Measurements from ENCODE around the gene SPSB1. TPM values are rescaled to one million over a fixed set of nuclear protein-coding genes. Genes with fewer than 3 reads are reported as not detected.

The SPSB1 gene
- total RNA-seq: 10 to 100 TPM in 1 of 5 experiments, 1 to 10 TPM in 4; 1.8 to 10.3 (median 1.9) TPM
- polyA plus RNA-seq: 1 to 10 TPM; 1.4 to 2.8 TPM
- total RNA-seq: 5.4 reads per million, percentile 25 among the genes with 10 or more reads in this experiment

DNA sequence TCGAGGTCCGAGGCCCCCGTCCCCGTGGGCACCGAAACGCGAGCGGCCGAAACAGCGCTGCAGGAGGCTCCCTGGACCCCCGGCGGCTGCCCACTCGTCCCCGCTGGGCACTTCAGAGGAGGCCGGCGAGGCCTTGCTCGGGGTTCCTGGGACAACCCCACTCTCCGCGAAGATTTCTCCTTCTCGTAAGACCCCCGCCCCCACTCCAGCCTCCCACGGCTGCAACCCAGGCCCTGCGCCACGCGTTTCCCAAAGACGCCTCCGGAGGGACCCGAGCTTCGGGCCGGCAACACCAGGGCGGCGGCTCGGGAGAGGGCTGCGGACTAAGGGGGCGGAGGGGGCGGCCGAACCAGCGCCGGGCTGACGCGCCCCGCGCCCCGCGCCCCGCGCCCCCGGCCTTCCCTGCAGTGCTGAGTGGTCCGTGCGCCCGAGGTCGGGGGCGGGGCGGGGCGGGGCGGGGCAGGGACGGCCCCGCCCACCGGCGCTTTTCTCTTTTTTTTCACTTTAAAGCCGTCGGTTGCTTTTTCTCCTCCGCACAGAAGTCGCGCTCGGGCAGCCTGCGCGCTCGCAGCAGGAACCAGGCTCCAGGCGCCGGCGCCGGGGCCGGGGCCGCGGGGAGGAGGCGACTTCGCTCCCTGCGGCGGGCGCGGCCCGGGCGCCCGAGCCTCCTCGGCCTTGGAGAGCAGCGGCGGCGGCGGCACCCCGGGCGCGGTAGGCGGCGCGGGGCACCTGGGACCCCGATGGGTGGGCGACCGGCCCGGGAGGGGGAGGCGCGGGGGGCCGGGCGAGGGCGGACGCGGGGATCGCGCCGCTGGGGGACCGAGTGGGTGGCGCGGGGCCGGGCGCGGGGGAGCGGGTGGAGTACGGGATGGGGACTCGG, at the start of gene SPSB1:
TSS of gene SPSB1 (plus strand) at position 534 of the 880 bp plus-strand sequence. CDS start 62,998 bp downstream, outside the sequence.
- ChIA-PET POLR2A (no interaction called here), CTCF (interaction anchor here (1.3 to 4.1 kb wide), 3 partner anchors 163 to 198 kb away, joined by 6 to 35 read pairs (median 11); no protein-coding TSS in a partner anchor)
- Histone ChIP-seq H3K9me3 (ENCODE audit: control insufficient read depth in 2 of 3, low read length in 3 of 3) (peaks cover 0 to 7% (median 0%) of the 10 kb centered on the region in 3 experiments), H3K36me3 (ENCODE audit: control insufficient read depth in 2 of 3, insufficient read depth in 3 of 3, low read length in 3 of 3) (no peaks in the 10 kb centered on the region), H3K27me3 (ENCODE audit: control insufficient read depth in 2 of 2, insufficient read depth in 2 of 2, low read length in 2 of 2) (no peaks in the 10 kb centered on the region), H3K4me1 (ENCODE audit: control insufficient read depth in 2 of 2, insufficient read depth in 2 of 2, low read length in 2 of 2) (peaks cover 6 to 19% of the 10 kb centered on the region in 2 donors), H3K4me3 (ENCODE audit: low read length) (peak within 1 kb of the TSS; percentile 55), H3K27ac (ENCODE audit: low read depth, low read length) (peak within 1 kb of the TSS; percentile 27)
- peaks cover 0 to 16% (median 5%) of the 10 kb centered on the region in 11 donors for H3K9me3 Mint-ChIP-seq
- H3K27ac Mint-ChIP-seq: peak within 1 kb of the TSS in 8 of 9 donors; percentile 21 to 81 (median 52)
- DNase-seq (peak; percentile 30 to 66 (median 56)), ATAC-seq (peak; percentile 81)
- intact Hi-C loops (cut with micrococcal nuclease): loop anchor here (1.0 to 5.0 kb wide), 7 partner anchors 58 to 295 kb away; partner anchors contain the start of genes GPR157 (in 1 of the 2), H6PD (in 1 of the 2) and TMEM201 (in 1 of the 2)
- H3K27me3 Mint-ChIP-seq: no peaks in the 10 kb centered on the region
- peaks cover 6 to 40% (median 32%) of the 10 kb centered on the region in 7 donors for H3K4me1 Mint-ChIP-seq
- peaks cover 0 to 8% (median 5%) of the 10 kb centered on the region in 5 donors for H3K36me3 Mint-ChIP-seq
- H3K4me3 Mint-ChIP-seq: peak within 1 kb of the TSS; percentile 34 to 86 (median 66)

- Histone ChIP-seq H3K27me3 (ENCODE audit: control insufficient read depth in 2 of 2, insufficient read depth in 2 of 2, low read length in 2 of 2) (no peaks in the 10 kb centered on the region), H3K36me3 (ENCODE audit: control insufficient read depth in 2 of 3, insufficient read depth in 3 of 3, low read length in 3 of 3) (peaks cover 0 to 24% (median 0%) of the 10 kb centered on the region in 3 experiments), H3K9me3 (ENCODE audit: control insufficient read depth in 2 of 3, low read length in 3 of 3) (no peaks in the 10 kb centered on the region), H3K4me3 (ENCODE audit: low read length) (no peak overlapping the region), H3K4me1 (ENCODE audit: control insufficient read depth in 2 of 2, insufficient read depth in 2 of 2, low read length in 2 of 2) (peaks cover 15 to 35% of the 10 kb centered on the region in 2 donors), H3K27ac (ENCODE audit: low read depth, low read length) (no peak overlapping the region)
- intact Hi-C loops (cut with micrococcal nuclease): loop anchor here in 1 of 2 donors (5.0 kb wide), 1 partner anchor 184 kb away; no protein-coding TSS in a partner anchor
- DNase-seq (no peak), ATAC-seq (no peak)
- ChIA-PET CTCF (no interaction called here), POLR2A (no interaction called here)
- no peaks in the 10 kb centered on the region for H3K9me3 Mint-ChIP-seq
- peak overlapping the region in 2 of 10 donors; percentile 40 to 59 for H3K4me3 Mint-ChIP-seq
- peak overlapping the region in 1 of 9 donors; percentile 52 for H3K27ac Mint-ChIP-seq
- H3K27me3 Mint-ChIP-seq: no peaks in the 10 kb centered on the region
- peaks cover 42 to 72% (median 47%) of the 10 kb centered on the region in 7 donors for H3K4me1 Mint-ChIP-seq
- peaks cover 0 to 25% (median 0%) of the 10 kb centered on the region in 5 donors for H3K36me3 Mint-ChIP-seq
Observed at GRCh38 chr1:9243066-9243739, 49.5 kb upstream of the SPSB1 start.

DNA sequence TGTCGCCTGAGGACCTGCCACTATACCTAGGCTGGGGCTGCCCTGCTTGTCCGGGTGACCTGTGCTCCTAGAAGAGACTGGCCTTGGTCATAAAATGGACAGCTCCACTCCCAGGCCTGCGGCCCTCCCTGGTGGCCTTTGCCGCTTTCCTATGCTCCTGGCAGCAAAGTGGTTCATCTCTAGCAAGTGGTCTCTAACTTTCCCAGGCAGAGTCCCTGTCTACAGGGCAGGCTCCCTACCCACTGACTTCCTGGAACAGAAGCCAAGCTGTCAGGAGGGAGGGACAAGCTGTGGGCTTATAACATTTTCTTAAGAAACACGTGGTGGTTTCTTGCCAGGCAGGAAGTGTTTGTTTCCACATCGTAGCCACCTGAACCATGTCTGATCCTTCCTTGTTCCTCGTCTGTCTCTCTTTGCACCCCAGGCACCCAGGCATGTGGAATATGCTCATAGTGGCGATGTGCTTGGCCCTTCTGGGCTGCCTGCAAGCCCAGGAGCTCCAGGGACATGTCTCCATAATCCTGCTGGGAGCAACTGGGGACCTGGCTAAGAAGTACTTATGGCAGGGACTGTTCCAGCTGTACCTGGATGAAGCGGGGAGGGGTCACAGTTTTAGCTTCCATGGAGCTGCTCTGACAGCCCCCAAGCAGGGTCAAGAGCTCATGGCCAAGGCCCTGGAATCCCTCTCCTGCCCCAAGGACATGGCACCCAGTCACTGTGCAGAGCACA, 48.0 kb upstream of the SPSB1 start:
- Mint-ChIP-seq H3K36me3 (peaks cover 0 to 27% (median 0%) of the 10 kb centered on the region in 5 donors), H3K27ac (peak overlapping the region in 4 of 9 donors; percentile 6 to 84 (median 60)), H3K4me3 (peak overlapping the region in 4 of 10 donors; percentile 20 to 66 (median 33)), H3K9me3 (no peaks in the 10 kb centered on the region), H3K27me3 (no peaks in the 10 kb centered on the region), H3K4me1 (peaks cover 30 to 62% (median 38%) of the 10 kb centered on the region in 7 donors)
- Histone ChIP-seq H3K36me3 (ENCODE audit: control insufficient read depth in 2 of 3, insufficient read depth in 3 of 3, low read length in 3 of 3) (peaks cover 0 to 25% (median 0%) of the 10 kb centered on the region in 3 experiments), H3K9me3 (ENCODE audit: control insufficient read depth in 2 of 3, low read length in 3 of 3) (no peaks in the 10 kb centered on the region), H3K4me1 (ENCODE audit: control insufficient read depth in 2 of 2, insufficient read depth in 2 of 2, low read length in 2 of 2) (peaks cover 8 to 21% of the 10 kb centered on the region in 2 donors), H3K4me3 (ENCODE audit: low read length) (no peak overlapping the region), H3K27ac (ENCODE audit: low read depth, low read length) (no peak overlapping the region), H3K27me3 (ENCODE audit: control insufficient read depth in 2 of 2, insufficient read depth in 2 of 2, low read length in 2 of 2) (no peaks in the 10 kb centered on the region)
- CTCF ChIA-PET: interaction anchor here (0.6 to 0.7 kb wide), 3 partner anchors 11 to 211 kb away, joined by 3 read pairs; no protein-coding TSS in a partner anchor
- intact Hi-C loops (cut with micrococcal nuclease): loop anchor here in 1 of 2 donors (5.0 kb wide), 1 partner anchor 183 kb away; no protein-coding TSS in a partner anchor
- POLR2A ChIA-PET: interaction anchor here (0.7 to 1.6 kb wide), 3 partner anchors 10 to 1090 kb away, joined by 3 to 7 read pairs (median 3); partner anchors contain the start of genes ENO1 and H6PD
- DNase-seq: no peak
- ATAC-seq: no peak

DNA sequence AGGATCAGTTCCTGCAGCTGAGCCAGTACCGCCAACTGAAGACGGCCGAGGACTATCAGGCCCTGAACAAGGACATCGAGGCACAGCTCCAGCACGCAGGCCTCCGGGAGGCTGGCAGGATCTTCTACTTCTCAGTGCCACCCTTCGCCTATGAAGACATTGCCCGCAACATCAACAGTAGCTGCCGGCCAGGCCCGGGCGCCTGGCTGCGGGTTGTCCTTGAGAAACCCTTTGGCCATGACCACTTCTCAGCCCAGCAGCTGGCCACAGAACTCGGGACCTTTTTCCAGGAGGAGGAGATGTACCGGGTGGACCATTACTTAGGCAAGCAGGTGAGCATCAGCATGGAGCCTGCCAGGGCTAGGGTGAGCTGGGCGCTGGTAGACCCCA, 47.5 kb upstream of the SPSB1 start:
- H3K4me1 ChIP-seq (ENCODE audit: control insufficient read depth in 2 of 2, insufficient read depth in 2 of 2, low read length in 2 of 2): peaks cover 3 to 16% of the 10 kb centered on the region in 2 donors
- ATAC-seq: no peak

GRCh38 chr1:9245661-9246060, 47.0 kb upstream of the SPSB1 start:
- peaks cover 0 to 11% of the 10 kb centered on the region in 2 donors for H3K4me1 ChIP-seq (ENCODE audit: control insufficient read depth in 2 of 2, insufficient read depth in 2 of 2, low read length in 2 of 2)
- Mint-ChIP-seq H3K27me3 (no peaks in the 10 kb centered on the region), H3K4me1 (peaks cover 20 to 52% (median 28%) of the 10 kb centered on the region in 7 donors), H3K27ac (peak overlapping the region in 1 of 9 donors; percentile 42), H3K4me3 (peak overlapping the region in 1 of 10 donors; percentile 20), H3K9me3 (no peaks in the 10 kb centered on the region), H3K36me3 (peaks cover 0 to 27% (median 0%) of the 10 kb centered on the region in 5 donors)
- no peaks in the 10 kb centered on the region for H3K27me3 ChIP-seq (ENCODE audit: control insufficient read depth in 2 of 2, insufficient read depth in 2 of 2, low read length in 2 of 2)
- ATAC-seq: no peak
- no peak for DNase-seq
- no peaks in the 10 kb centered on the region for H3K9me3 ChIP-seq (ENCODE audit: control insufficient read depth in 2 of 3, low read length in 3 of 3)
- intact Hi-C loops (cut with micrococcal nuclease): no loop called here
- H3K27ac ChIP-seq (ENCODE audit: low read depth, low read length): no peak overlapping the region
- H3K4me3 ChIP-seq (ENCODE audit: low read length): no peak overlapping the region
- ChIA-PET POLR2A (interaction anchor here (1.1 to 1.6 kb wide), 2 partner anchors 11 to 367 kb away, joined by 3 to 7 read pairs; partner anchors contain the start of genes ENO1 and H6PD), CTCF (interaction anchor here (1.0 kb wide), 1 partner anchor 44 kb away, joined by 3 read pairs; no protein-coding TSS in a partner anchor)
- H3K36me3 ChIP-seq (ENCODE audit: control insufficient read depth in 2 of 3, insufficient read depth in 3 of 3, low read length in 3 of 3): peaks cover 0 to 33% (median 0%) of the 10 kb centered on the region in 3 experiments

More for the DNA sequence above, 47.5 kb upstream of the SPSB1 start:
- Mint-ChIP-seq H3K4me1 (peaks cover 24 to 57% (median 32%) of the 10 kb centered on the region in 7 donors), H3K27ac (peak overlapping the region in 1 of 9 donors; percentile 71), H3K36me3 (peaks cover 0 to 27% (median 0%) of the 10 kb centered on the region in 5 donors), H3K9me3 (no peaks in the 10 kb centered on the region), H3K4me3 (peak overlapping the region in 1 of 10 donors; percentile 20), H3K27me3 (no peaks in the 10 kb centered on the region)
- CTCF ChIA-PET: interaction anchor here (0.6 kb wide), 1 partner anchor 126 kb away, joined by 3 read pairs; no protein-coding TSS in a partner anchor
- Histone ChIP-seq H3K36me3 (ENCODE audit: control insufficient read depth in 2 of 3, insufficient read depth in 3 of 3, low read length in 3 of 3) (peaks cover 0 to 29% (median 0%) of the 10 kb centered on the region in 3 experiments), H3K4me3 (ENCODE audit: low read length) (no peak overlapping the region), H3K27me3 (ENCODE audit: control insufficient read depth in 2 of 2, insufficient read depth in 2 of 2, low read length in 2 of 2) (no peaks in the 10 kb centered on the region), H3K9me3 (ENCODE audit: control insufficient read depth in 2 of 3, low read length in 3 of 3) (no peaks in the 10 kb centered on the region), H3K27ac (ENCODE audit: low read depth, low read length) (no peak overlapping the region)
- intact Hi-C loops (cut with micrococcal nuclease): no loop called here
- POLR2A ChIA-PET: interaction anchor here (1.1 to 1.6 kb wide), 2 partner anchors 11 to 367 kb away, joined by 3 to 7 read pairs; partner anchors contain the start of genes ENO1 and H6PD
- no peak for DNase-seq
